ENCODE data around the gene SLC24A1.

DNA sequence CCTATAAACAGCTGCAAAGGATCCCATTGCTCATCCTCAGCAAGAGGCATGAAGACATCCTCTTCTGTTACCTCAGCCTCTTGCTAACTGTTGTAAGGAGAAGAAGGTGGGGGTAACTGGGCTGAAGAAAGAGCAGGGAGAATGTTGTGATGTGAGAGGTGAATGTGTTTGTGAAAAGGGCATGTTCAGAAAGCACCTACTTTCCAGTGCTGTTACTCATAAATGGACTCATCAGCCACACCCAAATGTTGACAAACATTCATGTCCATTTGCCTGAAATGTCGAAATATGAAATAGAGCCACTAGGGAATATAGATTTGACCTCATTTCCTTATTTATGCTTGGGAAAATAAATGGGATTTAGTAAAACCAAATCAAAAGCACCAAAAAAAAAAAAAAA, 12.6 kb downstream of the SLC24A1 start:
- TF ChIP-seq CTCF (IDR thresholded peaks at IDR 0.05; ENCODE audit: borderline replicate concordance, extremely low read depth, low read length, poor library complexity, severe bottlenecking): no peak
- no peak for TF ChIP-seq EZH2 (IDR thresholded peaks at IDR 0.05; ENCODE audit: borderline replicate concordance, low read depth, low read length, severe bottlenecking)

Data from DND-41 (cell line).